Astrocyte (in vitro differentiated cells and primary cell): ENCODE data around the gene AGTR1. TPM values are rescaled to one million over a fixed set of nuclear protein-coding genes. Genes with fewer than 3 reads are reported as not detected.

Experiments
- DNase-seq: peaks from one replicate; pipeline ENCODE4 v3.0.0-alpha.2; 2010; ENCODE audit warnings: low read depth
- FAIRE-seq: peaks from 2 replicates; lab custom pipeline; 2011; peaks lifted over from hg19 to GRCh38; lab: Jason Lieb, UNC
- H2AFZ ChIP-seq: 2 replicates; pipeline ENCODE4 v1.6.0; 2012; ENCODE audit warnings: low read depth, low read length, inconsistent platforms
- H3K27ac ChIP-seq: 2 replicates; pipeline ENCODE4 v1.5.1; 2011; ENCODE audit warnings: low read depth, low read length, inconsistent platforms
- H3K27me3 ChIP-seq: 2 replicates; pipeline ENCODE4 v1.6.0; 2011; ENCODE audit warnings: low read length, inconsistent platforms; ENCODE audit not compliant: insufficient read depth
- H3K36me3 ChIP-seq: 2 replicates; pipeline ENCODE4 v1.5.1; 2011; ENCODE audit warnings: low read length, inconsistent platforms; ENCODE audit not compliant: insufficient read depth
- H3K4me1 ChIP-seq: 2 replicates; pipeline ENCODE4 v1.5.1; 2011; ENCODE audit warnings: low read length, inconsistent platforms; ENCODE audit not compliant: insufficient read depth
- H3K4me2 ChIP-seq: 2 replicates; pipeline ENCODE4 v1.6.0; 2012; ENCODE audit warnings: low read length, inconsistent platforms
- H3K4me3 ChIP-seq: 2 replicates; pipeline ENCODE4 v1.5.1; 2011; ENCODE audit warnings: low read depth, mild to moderate bottlenecking, low read length, inconsistent platforms; ENCODE audit not compliant: insufficient read depth
- H3K79me2 ChIP-seq: 2 replicates; pipeline ENCODE4 v1.6.0; 2012; ENCODE audit warnings: mild to moderate bottlenecking, low read length, inconsistent platforms; ENCODE audit not compliant: insufficient read depth
- H3K9ac ChIP-seq: 2 replicates; pipeline ENCODE4 v1.6.0; 2012; ENCODE audit warnings: mild to moderate bottlenecking, low read length, inconsistent platforms
- H3K9me3 ChIP-seq: 2 replicates; pipeline ENCODE4 v1.5.1; 2012; ENCODE audit warnings: low read depth, mild to moderate bottlenecking, low read length, inconsistent platforms; ENCODE audit not compliant: insufficient read depth
- H4K20me1 ChIP-seq: 2 replicates; pipeline ENCODE4 v1.6.0; 2012; ENCODE audit warnings: low read length, inconsistent platforms; ENCODE audit not compliant: insufficient read depth
- H3K27ac Mint-ChIP-seq: one replicate; pipeline ENCODE4 v1.8.0; 2021; ENCODE audit warnings: mild to moderate bottlenecking, mixed read lengths; ENCODE audit not compliant: unreplicated experiment
- H3K27me3 Mint-ChIP-seq: one replicate; pipeline ENCODE4 v1.8.0; 2021; ENCODE audit warnings: low read depth, mixed read lengths; ENCODE audit not compliant: unreplicated experiment
- H3K36me3 Mint-ChIP-seq: one replicate; pipeline ENCODE4 v1.8.0; 2021; ENCODE audit warnings: low read depth, mixed read lengths; ENCODE audit not compliant: unreplicated experiment
- H3K4me1 Mint-ChIP-seq: one replicate; pipeline ENCODE4 v1.8.0; 2021; ENCODE audit warnings: low read depth, mixed read lengths; ENCODE audit not compliant: unreplicated experiment
- H3K4me3 Mint-ChIP-seq: one replicate; pipeline ENCODE4 v1.8.0; 2021; ENCODE audit warnings: mild to moderate bottlenecking, moderate library complexity, mixed read lengths; ENCODE audit not compliant: unreplicated experiment
- H3K9me3 Mint-ChIP-seq: one replicate; pipeline ENCODE4 v1.8.0; 2021; ENCODE audit warnings: mild to moderate bottlenecking, mixed read lengths; ENCODE audit not compliant: unreplicated experiment
- EZH2 ChIP-seq: IDR thresholded peaks from 2 replicates; pipeline ENCODE4 v1.6.1; 2012; ENCODE audit warnings: mild to moderate bottlenecking, low read length, inconsistent platforms; ENCODE audit not compliant: insufficient read depth
- total RNA-seq: library from RNA; stranded (reverse); gene quantifications from 2 replicates; pipeline ENCODE4 v1.2.1, GENCODE V29; 2021
- TF ChIP-seq, protein P1 (sequence below): IDR thresholded peaks from 2 replicates; pipeline ENCODE4 v1.5.1; 2011; ENCODE audit warnings: low read depth, mild to moderate bottlenecking, inconsistent platforms, low read length, moderate library complexity; ENCODE audit not compliant: insufficient read depth

The AGTR1 gene
- total RNA-seq, 1 donor from 2014 or later = 0.61 TPM

DNA sequence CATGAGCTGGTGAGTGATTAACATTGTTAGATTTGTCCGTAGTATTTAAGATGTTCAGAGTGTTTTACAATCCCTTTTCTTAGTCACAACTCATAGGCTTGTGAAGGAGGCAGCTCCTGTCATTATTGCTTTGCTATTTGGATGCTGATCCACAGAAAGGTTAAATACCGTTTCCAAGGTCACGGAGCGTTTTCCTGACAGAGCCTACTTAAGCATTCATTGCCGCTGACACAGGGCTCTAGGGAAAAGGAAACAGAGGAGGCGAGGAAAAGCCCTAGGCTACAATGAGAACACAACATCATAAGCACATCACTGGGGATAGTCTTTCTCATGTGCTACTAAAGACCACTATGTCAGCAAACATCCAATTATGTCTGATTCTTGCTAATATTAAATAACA, 91.4 kb downstream of the AGTR1 start:
- no peak for FAIRE-seq
- peak; percentile 27 for DNase-seq
- TF ChIP-seq, protein P1, sequence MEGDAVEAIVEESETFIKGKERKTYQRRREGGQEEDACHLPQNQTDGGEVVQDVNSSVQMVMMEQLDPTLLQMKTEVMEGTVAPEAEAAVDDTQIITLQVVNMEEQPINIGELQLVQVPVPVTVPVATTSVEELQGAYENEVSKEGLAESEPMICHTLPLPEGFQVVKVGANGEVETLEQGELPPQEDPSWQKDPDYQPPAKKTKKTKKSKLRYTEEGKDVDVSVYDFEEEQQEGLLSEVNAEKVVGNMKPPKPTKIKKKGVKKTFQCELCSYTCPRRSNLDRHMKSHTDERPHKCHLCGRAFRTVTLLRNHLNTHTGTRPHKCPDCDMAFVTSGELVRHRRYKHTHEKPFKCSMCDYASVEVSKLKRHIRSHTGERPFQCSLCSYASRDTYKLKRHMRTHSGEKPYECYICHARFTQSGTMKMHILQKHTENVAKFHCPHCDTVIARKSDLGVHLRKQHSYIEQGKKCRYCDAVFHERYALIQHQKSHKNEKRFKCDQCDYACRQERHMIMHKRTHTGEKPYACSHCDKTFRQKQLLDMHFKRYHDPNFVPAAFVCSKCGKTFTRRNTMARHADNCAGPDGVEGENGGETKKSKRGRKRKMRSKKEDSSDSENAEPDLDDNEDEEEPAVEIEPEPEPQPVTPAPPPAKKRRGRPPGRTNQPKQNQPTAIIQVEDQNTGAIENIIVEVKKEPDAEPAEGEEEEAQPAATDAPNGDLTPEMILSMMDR = no peak
- TF ChIP-seq EZH2 = no peak

DNA sequence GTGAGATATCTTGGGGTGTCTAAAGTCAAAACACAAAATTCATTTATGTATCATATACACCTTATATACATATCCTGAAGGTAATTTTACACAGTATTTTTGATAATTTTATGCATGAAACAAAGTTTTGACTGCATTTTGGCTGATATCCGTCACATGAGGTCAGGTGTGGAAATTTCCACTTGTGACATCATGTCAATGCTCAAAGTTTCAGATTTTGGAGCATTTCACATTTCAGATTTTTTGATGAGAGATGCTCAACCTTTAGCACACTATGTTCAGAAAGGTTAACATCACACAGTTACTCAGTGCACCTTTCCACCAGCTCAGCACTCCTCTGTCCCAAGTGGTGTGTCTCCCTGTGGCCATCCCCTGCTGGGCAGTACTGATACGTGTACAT, 92.2 kb downstream of the AGTR1 start:
- no peak overlapping the region for H2AFZ ChIP-seq
- H3K9ac ChIP-seq = no peak overlapping the region
- H3K27ac Mint-ChIP-seq = no peak overlapping the region
- H3K4me2 ChIP-seq = no peak overlapping the region
- no peak for DNase-seq
- H3K4me1 ChIP-seq = no peaks in the 10 kb centered on the region
- H3K4me3 Mint-ChIP-seq = no peak overlapping the region
- H3K4me1 Mint-ChIP-seq = peaks cover 3% of the 10 kb centered on the region
- H3K4me3 ChIP-seq = no peak overlapping the region
- no peaks in the 10 kb centered on the region for H3K27me3 Mint-ChIP-seq
- no peak overlapping the region for H3K27ac ChIP-seq
- TF ChIP-seq, protein P1 = no peak
- TF ChIP-seq EZH2 = no peak
- H3K79me2 ChIP-seq = no peaks in the 10 kb centered on the region
- H3K27me3 ChIP-seq = no peaks in the 10 kb centered on the region
- no peaks in the 10 kb centered on the region for H3K36me3 ChIP-seq
- no peaks in the 10 kb centered on the region for H3K9me3 ChIP-seq
- no peaks in the 10 kb centered on the region for H3K36me3 Mint-ChIP-seq
- no peaks in the 10 kb centered on the region for H4K20me1 ChIP-seq
- FAIRE-seq = no peak
- H3K9me3 Mint-ChIP-seq = peaks cover 1% of the 10 kb centered on the region

More for the DNA sequence above, 91.4 kb downstream of the AGTR1 start:
- peaks cover 1% of the 10 kb centered on the region for H3K9me3 Mint-ChIP-seq
- Histone ChIP-seq H3K9me3 (no peaks in the 10 kb centered on the region), H4K20me1 (no peaks in the 10 kb centered on the region), H3K79me2 (no peaks in the 10 kb centered on the region), H3K27me3 (no peaks in the 10 kb centered on the region), H3K4me1 (no peaks in the 10 kb centered on the region), H3K4me2 (peak overlapping the region; percentile 8), H3K4me3 (no peak overlapping the region), H2AFZ (no peak overlapping the region), H3K27ac (no peak overlapping the region), H3K9ac (no peak overlapping the region), H3K36me3 (no peaks in the 10 kb centered on the region)
- peaks cover under 1% of the 10 kb centered on the region for H3K4me1 Mint-ChIP-seq
- no peaks in the 10 kb centered on the region for H3K36me3 Mint-ChIP-seq
- H3K4me3 Mint-ChIP-seq = no peak overlapping the region
- H3K27me3 Mint-ChIP-seq = no peaks in the 10 kb centered on the region
- no peak overlapping the region for H3K27ac Mint-ChIP-seq

DNA sequence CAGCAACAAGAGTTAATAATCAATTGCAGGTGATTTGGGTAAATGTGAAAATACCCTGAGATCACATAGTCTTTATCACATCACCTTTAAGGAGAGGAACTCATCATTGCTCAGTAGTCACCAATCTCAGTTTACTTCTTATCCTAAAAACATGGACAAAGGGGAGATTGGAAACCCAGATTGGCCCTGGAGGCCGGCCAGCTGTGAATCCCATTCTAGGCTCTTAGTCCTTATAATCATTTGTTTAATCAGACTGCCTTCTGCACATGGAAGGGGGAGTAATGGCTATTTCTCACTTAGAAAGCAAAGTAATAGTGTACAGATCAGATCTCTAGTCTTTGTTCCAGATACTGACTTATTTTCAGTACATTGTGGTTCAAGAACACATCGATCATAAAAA, 92.7 kb downstream of the AGTR1 start:
- Histone ChIP-seq H3K4me1 (no peaks in the 10 kb centered on the region), H3K4me2 (no peak overlapping the region), H3K9me3 (no peaks in the 10 kb centered on the region), H4K20me1 (no peaks in the 10 kb centered on the region), H2AFZ (no peak overlapping the region), H3K4me3 (no peak overlapping the region), H3K27ac (no peak overlapping the region), H3K27me3 (no peaks in the 10 kb centered on the region), H3K79me2 (no peaks in the 10 kb centered on the region), H3K36me3 (no peaks in the 10 kb centered on the region), H3K9ac (no peak overlapping the region)
- FAIRE-seq (no peak), DNase-seq (no peak)
- TF ChIP-seq, protein P1 = no peak
- no peak for TF ChIP-seq EZH2
- no peaks in the 10 kb centered on the region for H3K36me3 Mint-ChIP-seq
- H3K27me3 Mint-ChIP-seq = no peaks in the 10 kb centered on the region
- H3K4me3 Mint-ChIP-seq = no peak overlapping the region
- no peak overlapping the region for H3K27ac Mint-ChIP-seq
- H3K4me1 Mint-ChIP-seq = peaks cover 3% of the 10 kb centered on the region
- no peaks in the 10 kb centered on the region for H3K9me3 Mint-ChIP-seq
